Liver (tissue), 9 donors: ENCODE data around the gene ITGA11. TPM values are rescaled to one million over a fixed set of nuclear protein-coding genes. Genes with fewer than 3 reads are reported as not detected.

Source experiments
- DNase-seq: peaks from one replicate; pipeline ENCODE4 v3.0.0-alpha.2; 2017; ENCODE audit warnings: low spot score
- H3K27ac ChIP-seq, 2 donors: one replicate each; pipeline ENCODE4 v1.7.0; 2013; ENCODE audit warnings: inconsistent platforms in 2 of 2, low read length in 2 of 2, control low read depth in 1 of 2, low read depth in 1 of 2, mild to moderate bottlenecking in 1 of 2
- H3K27me3 ChIP-seq, 4 donors: one replicate each; pipeline versions ENCODE4 v1.6.1 to v1.7.0; 2013; ENCODE audit warnings: low read length in 3 of 4, inconsistent platforms in 1 of 4, mild to moderate bottlenecking in 1 of 4, moderate library complexity in 1 of 4; ENCODE audit not compliant: control insufficient read depth in 4 of 4, insufficient read depth in 4 of 4
- H3K36me3 ChIP-seq, 4 donors: one replicate each; pipeline versions ENCODE4 v1.6.1 to v1.7.0; 2013; ENCODE audit warnings: low read length in 3 of 4, mild to moderate bottlenecking in 3 of 4, low read depth in 1 of 4, moderate library complexity in 1 of 4; ENCODE audit not compliant: control insufficient read depth in 4 of 4, insufficient read depth in 3 of 4
- H3K4me1 ChIP-seq, 4 donors: one replicate each; pipeline versions ENCODE4 v1.6.1 to v1.7.0; 2013; ENCODE audit warnings: low read length in 3 of 4, mild to moderate bottlenecking in 3 of 4, moderate library complexity in 1 of 4; ENCODE audit not compliant: control insufficient read depth in 4 of 4, insufficient read depth in 4 of 4
- H3K4me3 ChIP-seq, 3 donors: one replicate each; pipeline versions ENCODE4 v1.6.1 to v1.7.0; 2013; ENCODE audit warnings: low read length in 3 of 3, control low read depth in 1 of 3, low read depth in 1 of 3, mild to moderate bottlenecking in 1 of 3
- H3K9ac ChIP-seq, 2 donors: one replicate each; pipeline ENCODE4 v1.7.0; 2013; ENCODE audit warnings: low read length in 2 of 2, mild to moderate bottlenecking in 2 of 2, moderate library complexity in 2 of 2, control low read depth in 1 of 2, low read depth in 1 of 2
- H3K9me3 ChIP-seq, 4 donors: one replicate each; pipeline versions ENCODE4 v1.6.1 to v1.7.0; 2013; ENCODE audit warnings: low read length in 3 of 4; ENCODE audit not compliant: control insufficient read depth in 4 of 4
- EGR1 ChIP-seq, 2 donors: IDR thresholded peaks; 2 replicates each; pipeline ENCODE4 v1.6.1; 2016 to 2018; ENCODE audit warnings: antibody characterized with exemption in 2 of 2, low read depth in 2 of 2
- FOXA1 ChIP-seq: IDR thresholded peaks from 2 replicates; pipeline ENCODE4 v1.6.1; 2016; ENCODE audit warnings: antibody characterized with exemption
- FOXA2 ChIP-seq: IDR thresholded peaks from 2 replicates; pipeline ENCODE4 v1.6.1; 2016; ENCODE audit warnings: antibody characterized with exemption
- GABPA ChIP-seq, 2 donors: IDR thresholded peaks in 1 of 2; conservative IDR thresholded peaks in 1 of 2; 2 replicates each; pipeline ENCODE4 v1.6.1; 2016; ENCODE audit warnings: antibody characterized with exemption in 2 of 2, mild to moderate bottlenecking in 1 of 2, moderate library complexity in 1 of 2
- HNF4A ChIP-seq, 2 donors: conservative IDR thresholded peaks; 2 replicates each; pipeline ENCODE4 v1.6.1; 2016; ENCODE audit warnings: antibody characterized with exemption in 2 of 2, mild to moderate bottlenecking in 2 of 2
- HNF4G ChIP-seq: IDR thresholded peaks from 2 replicates; pipeline ENCODE4 v1.6.1; 2016; ENCODE audit warnings: antibody characterized with exemption
- JUND ChIP-seq, 2 donors: IDR thresholded peaks; 2 replicates each; pipeline ENCODE4 v1.6.1; 2016; ENCODE audit warnings: antibody characterized with exemption in 2 of 2
- NR2F2 ChIP-seq: IDR thresholded peaks from 2 replicates; pipeline ENCODE4 v1.6.1; 2016; ENCODE audit warnings: antibody characterized with exemption
- RAD21 ChIP-seq, 2 donors: IDR thresholded peaks; 2 replicates each; pipeline ENCODE4 v1.6.1; 2016; ENCODE audit warnings: antibody characterized with exemption in 2 of 2, mild to moderate bottlenecking in 2 of 2
- RXRA ChIP-seq, 2 donors: IDR thresholded peaks; 2 replicates each; pipeline ENCODE4 v1.6.1; 2017 to 2018; ENCODE audit warnings: antibody characterized with exemption in 2 of 2, mild to moderate bottlenecking in 1 of 2
- SP1 ChIP-seq: IDR thresholded peaks from 2 replicates; pipeline ENCODE4 v1.6.1; 2018; ENCODE audit warnings: antibody characterized with exemption, mild to moderate bottlenecking
- TAF1 ChIP-seq: conservative IDR thresholded peaks from 2 replicates; pipeline ENCODE4 v1.6.1; 2016; ENCODE audit warnings: antibody characterized with exemption, mild to moderate bottlenecking
- YY1 ChIP-seq: IDR thresholded peaks from 2 replicates; pipeline ENCODE4 v1.6.1; 2016; ENCODE audit warnings: antibody characterized with exemption, mild to moderate bottlenecking
- WGBS: extraction: QIAGEN DNeasy Blood & Tissue Kit; methylation state at CpG from one replicate; pipeline ENCODE4 v1.1.7; 2013; 5-methylcytosine and 5-hydroxymethylcytosine counted together
- polyA plus RNA-seq, 2 donors: library from polyadenylated mRNA; stranded (reverse) in 1 of 2; unstranded in 1 of 2; fragments of 200-250 nt in 1 of 2; fragments of >200 nt in 1 of 2; fragmentation: Nextera tagmentation in 1 of 2; extraction: Ambion mirVana in 1 of 2; gene quantifications; one replicate each; pipeline versions ENCODE4 v1.2.1 to v1.2.3, GENCODE V29; 2013 to 2015
- total RNA-seq, 2 donors: library from RNA; depleted of rRNA; stranded (reverse); fragments of >200 nt; gene quantifications; one replicate each; pipeline ENCODE4 v1.2.3, GENCODE V29; 2014
- TF ChIP-seq, protein P1 (sequence below): IDR thresholded peaks from 2 replicates; pipeline ENCODE4 v1.6.1; 2016; ENCODE audit warnings: antibody characterized with exemption
- TF ChIP-seq, protein P2 (sequence below): IDR thresholded peaks from 2 replicates; pipeline ENCODE4 v1.6.1; 2016; ENCODE audit warnings: antibody characterized with exemption, mild to moderate bottlenecking
- TF ChIP-seq, protein P3 (sequence below): IDR thresholded peaks from 2 replicates; pipeline ENCODE4 v1.6.1; 2016; ENCODE audit warnings: antibody characterized with exemption
- TF ChIP-seq, protein P4 (sequence below): fragments of 150-350 bp; IDR thresholded peaks from 2 replicates; pipeline ENCODE4 v1.5.1; 2017; ENCODE audit warnings: improper control_type of control experiment, low read depth, low read length; ENCODE audit not compliant: missing input control
- TF ChIP-seq, protein P5 (sequence below): IDR thresholded peaks from 2 replicates; pipeline ENCODE4 v1.6.1; 2016; ENCODE audit warnings: antibody characterized with exemption
- donor health status: healthy.
- donor health status: healthy.
- donor health status: healthy.
- donor health status: healthy.
- donor health status: healthy.

Gene ITGA11
- total and polyA plus RNA-seq, 4 donors: 0.32 to 1.0 (median 0.67) TPM

DNA sequence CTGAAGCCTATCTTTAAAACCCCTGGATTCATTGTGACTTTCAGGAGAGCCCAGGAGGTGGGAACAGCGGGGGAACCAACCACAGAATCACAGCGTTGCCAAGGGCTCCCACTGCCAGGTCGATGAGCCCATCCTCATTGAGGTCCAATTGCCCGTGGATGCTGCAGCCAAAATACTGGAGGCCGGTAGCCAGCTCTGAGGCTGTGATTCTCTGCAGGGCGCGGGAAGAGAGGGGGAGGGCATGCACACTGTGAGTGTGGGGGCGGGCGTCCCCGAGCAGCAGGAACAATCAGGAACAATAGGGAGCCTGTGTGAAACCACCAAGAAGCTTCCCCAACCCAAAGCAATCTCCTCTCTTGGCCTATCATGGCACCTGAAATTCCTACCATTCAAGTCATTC, 101.1 kb downstream of the ITGA11 start:
- H3K9ac ChIP-seq: no peak overlapping the region
- 57% methylated on average over 10 of the region's 10 CpGs for WGBS
- no peaks in the 10 kb centered on the region for H3K9me3 ChIP-seq
- no peaks in the 10 kb centered on the region for H3K27me3 ChIP-seq
- no peak for TF ChIP-seq EGR1 (IDR thresholded peaks at IDR 0.05; ENCODE audit: low read depth in 2 of 2)
- no peak for TF ChIP-seq FOXA1
- TF ChIP-seq HNF4G: no peak
- TF ChIP-seq SP1: no peak
- TF ChIP-seq FOXA2: no peak
- no peak for TF ChIP-seq HNF4A (conservative IDR thresholded peaks at IDR 0.05)
- no peak for TF ChIP-seq TAF1
- no peak for TF ChIP-seq GABPA (IDR thresholded peaks at IDR 0.05 in 1 of 2, conservative IDR thresholded peaks at IDR 0.05 in 1 of 2)
- TF ChIP-seq, protein P1, sequence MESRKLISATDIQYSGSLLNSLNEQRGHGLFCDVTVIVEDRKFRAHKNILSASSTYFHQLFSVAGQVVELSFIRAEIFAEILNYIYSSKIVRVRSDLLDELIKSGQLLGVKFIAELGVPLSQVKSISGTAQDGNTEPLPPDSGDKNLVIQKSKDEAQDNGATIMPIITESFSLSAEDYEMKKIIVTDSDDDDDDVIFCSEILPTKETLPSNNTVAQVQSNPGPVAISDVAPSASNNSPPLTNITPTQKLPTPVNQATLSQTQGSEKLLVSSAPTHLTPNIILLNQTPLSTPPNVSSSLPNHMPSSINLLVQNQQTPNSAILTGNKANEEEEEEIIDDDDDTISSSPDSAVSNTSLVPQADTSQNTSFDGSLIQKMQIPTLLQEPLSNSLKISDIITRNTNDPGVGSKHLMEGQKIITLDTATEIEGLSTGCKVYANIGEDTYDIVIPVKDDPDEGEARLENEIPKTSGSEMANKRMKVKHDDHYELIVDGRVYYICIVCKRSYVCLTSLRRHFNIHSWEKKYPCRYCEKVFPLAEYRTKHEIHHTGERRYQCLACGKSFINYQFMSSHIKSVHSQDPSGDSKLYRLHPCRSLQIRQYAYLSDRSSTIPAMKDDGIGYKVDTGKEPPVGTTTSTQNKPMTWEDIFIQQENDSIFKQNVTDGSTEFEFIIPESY: no peak
- no peak for TF ChIP-seq JUND (IDR thresholded peaks at IDR 0.05)
- TF ChIP-seq YY1: no peak
- TF ChIP-seq, protein P2, sequence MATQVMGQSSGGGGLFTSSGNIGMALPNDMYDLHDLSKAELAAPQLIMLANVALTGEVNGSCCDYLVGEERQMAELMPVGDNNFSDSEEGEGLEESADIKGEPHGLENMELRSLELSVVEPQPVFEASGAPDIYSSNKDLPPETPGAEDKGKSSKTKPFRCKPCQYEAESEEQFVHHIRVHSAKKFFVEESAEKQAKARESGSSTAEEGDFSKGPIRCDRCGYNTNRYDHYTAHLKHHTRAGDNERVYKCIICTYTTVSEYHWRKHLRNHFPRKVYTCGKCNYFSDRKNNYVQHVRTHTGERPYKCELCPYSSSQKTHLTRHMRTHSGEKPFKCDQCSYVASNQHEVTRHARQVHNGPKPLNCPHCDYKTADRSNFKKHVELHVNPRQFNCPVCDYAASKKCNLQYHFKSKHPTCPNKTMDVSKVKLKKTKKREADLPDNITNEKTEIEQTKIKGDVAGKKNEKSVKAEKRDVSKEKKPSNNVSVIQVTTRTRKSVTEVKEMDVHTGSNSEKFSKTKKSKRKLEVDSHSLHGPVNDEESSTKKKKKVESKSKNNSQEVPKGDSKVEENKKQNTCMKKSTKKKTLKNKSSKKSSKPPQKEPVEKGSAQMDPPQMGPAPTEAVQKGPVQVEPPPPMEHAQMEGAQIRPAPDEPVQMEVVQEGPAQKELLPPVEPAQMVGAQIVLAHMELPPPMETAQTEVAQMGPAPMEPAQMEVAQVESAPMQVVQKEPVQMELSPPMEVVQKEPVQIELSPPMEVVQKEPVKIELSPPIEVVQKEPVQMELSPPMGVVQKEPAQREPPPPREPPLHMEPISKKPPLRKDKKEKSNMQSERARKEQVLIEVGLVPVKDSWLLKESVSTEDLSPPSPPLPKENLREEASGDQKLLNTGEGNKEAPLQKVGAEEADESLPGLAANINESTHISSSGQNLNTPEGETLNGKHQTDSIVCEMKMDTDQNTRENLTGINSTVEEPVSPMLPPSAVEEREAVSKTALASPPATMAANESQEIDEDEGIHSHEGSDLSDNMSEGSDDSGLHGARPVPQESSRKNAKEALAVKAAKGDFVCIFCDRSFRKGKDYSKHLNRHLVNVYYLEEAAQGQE: no peak
- TF ChIP-seq, protein P3, sequence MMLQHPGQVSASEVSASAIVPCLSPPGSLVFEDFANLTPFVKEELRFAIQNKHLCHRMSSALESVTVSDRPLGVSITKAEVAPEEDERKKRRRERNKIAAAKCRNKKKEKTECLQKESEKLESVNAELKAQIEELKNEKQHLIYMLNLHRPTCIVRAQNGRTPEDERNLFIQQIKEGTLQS: no peak
- no peak for TF ChIP-seq NR2F2
- TF ChIP-seq, protein P4, sequence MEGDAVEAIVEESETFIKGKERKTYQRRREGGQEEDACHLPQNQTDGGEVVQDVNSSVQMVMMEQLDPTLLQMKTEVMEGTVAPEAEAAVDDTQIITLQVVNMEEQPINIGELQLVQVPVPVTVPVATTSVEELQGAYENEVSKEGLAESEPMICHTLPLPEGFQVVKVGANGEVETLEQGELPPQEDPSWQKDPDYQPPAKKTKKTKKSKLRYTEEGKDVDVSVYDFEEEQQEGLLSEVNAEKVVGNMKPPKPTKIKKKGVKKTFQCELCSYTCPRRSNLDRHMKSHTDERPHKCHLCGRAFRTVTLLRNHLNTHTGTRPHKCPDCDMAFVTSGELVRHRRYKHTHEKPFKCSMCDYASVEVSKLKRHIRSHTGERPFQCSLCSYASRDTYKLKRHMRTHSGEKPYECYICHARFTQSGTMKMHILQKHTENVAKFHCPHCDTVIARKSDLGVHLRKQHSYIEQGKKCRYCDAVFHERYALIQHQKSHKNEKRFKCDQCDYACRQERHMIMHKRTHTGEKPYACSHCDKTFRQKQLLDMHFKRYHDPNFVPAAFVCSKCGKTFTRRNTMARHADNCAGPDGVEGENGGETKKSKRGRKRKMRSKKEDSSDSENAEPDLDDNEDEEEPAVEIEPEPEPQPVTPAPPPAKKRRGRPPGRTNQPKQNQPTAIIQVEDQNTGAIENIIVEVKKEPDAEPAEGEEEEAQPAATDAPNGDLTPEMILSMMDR: no peak
- TF ChIP-seq, protein P5, sequence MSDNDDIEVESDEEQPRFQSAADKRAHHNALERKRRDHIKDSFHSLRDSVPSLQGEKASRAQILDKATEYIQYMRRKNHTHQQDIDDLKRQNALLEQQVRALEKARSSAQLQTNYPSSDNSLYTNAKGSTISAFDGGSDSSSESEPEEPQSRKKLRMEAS: no peak
- TF ChIP-seq RAD21 (IDR thresholded peaks at IDR 0.05): no peak
- no peak for TF ChIP-seq RXRA (IDR thresholded peaks at IDR 0.05)
- no peak for DNase-seq
- no peaks in the 10 kb centered on the region for H3K36me3 ChIP-seq
- no peak overlapping the region for H3K4me3 ChIP-seq
- H3K27ac ChIP-seq: no peak overlapping the region
- no peaks in the 10 kb centered on the region for H3K4me1 ChIP-seq
